T47D (cell line): ENCODE data around the gene EXOC4.

Source experiments
- DNase-seq, 2 experiments: peaks; one replicate each; pipeline versions ENCODE4 v3.0.0 to v3.0.0-alpha.2; 2011 to 2012; ENCODE audit warnings: low read depth in 1 of 2, low spot score in 1 of 2
- JUND ChIP-seq: IDR thresholded peaks from 2 replicates; pipeline ENCODE4 v1.6.1; 2012; ENCODE audit warnings: low read depth
- in situ Hi-C: cut with HindIII; loops from 2 replicates; pipeline ENCODE4 v1.10.0; 2016; ENCODE audit warnings: low sequenced_read_pairs, low pct_unique_long_range_greater_than_20kb

The EXOC4 gene

DNA sequence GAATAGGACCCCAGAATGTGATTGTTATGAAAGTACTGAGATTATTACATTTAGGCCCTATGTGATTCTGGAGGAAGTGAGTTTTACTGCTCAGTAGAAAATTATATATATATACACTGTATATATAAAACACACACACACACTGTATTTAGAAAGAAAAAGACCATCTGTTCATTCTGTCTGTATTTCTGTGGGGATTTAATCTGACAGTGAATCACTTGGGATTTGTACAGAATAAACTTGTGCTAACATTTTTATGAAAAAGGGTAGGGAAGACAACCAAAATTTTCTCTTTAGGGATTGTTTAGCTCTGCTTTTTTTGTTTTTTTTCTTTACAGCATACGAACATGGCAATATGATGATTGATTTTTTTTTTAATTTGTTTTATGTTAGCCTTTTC is 142.7 kb downstream of the EXOC4 start:
- TF ChIP-seq JUND = no peak
- no peak for DNase-seq
- in situ Hi-C loops = no loop called here

DNA sequence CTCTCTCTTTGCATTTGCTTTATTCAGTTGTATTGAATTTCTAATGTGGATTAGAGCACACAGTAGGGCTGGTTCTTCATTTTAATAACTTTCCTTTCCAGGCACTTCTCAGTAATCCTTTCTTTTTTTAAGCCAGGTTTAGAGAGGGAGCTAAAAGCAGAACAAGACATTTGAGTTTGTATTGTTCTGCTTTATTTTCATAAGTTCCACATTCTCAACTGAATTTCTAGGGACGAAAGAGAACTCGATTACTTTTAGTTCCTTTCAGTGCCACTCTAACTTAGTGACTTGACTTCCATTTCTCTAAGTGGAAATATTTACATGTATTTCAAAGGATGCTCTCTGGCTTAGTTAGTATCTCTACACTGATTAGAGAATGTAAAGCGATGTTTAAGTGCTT is 145.6 kb downstream of the EXOC4 start:
- no peak for DNase-seq
- no peak for TF ChIP-seq JUND
- in situ Hi-C loops = no loop called here

GRCh38 chr7:133401225-133401624 is 148.3 kb downstream of the EXOC4 start:
- no peak for DNase-seq
- in situ Hi-C loops = no loop called here
- TF ChIP-seq JUND = no peak

- no peak for DNase-seq
- TF ChIP-seq JUND = no peak
- in situ Hi-C loops = no loop called here
Observed at GRCh38 chr7:133408212-133408611, 155.3 kb downstream of the EXOC4 start.

- in situ Hi-C loops = no loop called here
- DNase-seq = no peak
- no peak for TF ChIP-seq JUND
Observed at GRCh38 chr7:133409421-133409820, 156.5 kb downstream of the EXOC4 start.

DNA sequence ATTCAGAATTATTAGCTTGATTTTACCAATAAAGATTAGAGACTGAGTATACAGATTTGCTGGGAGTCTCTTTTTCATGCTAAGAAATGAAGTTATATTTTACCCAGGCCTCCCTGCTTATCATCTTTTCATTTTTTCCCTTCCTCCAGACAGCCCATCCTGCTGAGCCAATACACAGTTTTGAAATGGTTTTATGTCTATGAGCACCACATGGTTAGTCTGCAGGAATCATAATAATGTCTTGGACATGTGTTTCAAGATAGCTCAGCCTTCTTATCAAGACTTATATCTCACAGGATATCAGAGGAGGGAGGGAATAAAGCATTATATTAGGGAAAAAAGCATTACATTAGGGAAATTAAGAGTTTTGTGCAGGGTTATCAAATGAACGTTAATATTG is 157.1 kb downstream of the EXOC4 start:
- in situ Hi-C loops = no loop called here
- TF ChIP-seq JUND = no peak
- no peak for DNase-seq

- in situ Hi-C loops = no loop called here
- TF ChIP-seq JUND = no peak
Observed at GRCh38 chr7:133411395-133411794, 158.5 kb downstream of the EXOC4 start.

DNA sequence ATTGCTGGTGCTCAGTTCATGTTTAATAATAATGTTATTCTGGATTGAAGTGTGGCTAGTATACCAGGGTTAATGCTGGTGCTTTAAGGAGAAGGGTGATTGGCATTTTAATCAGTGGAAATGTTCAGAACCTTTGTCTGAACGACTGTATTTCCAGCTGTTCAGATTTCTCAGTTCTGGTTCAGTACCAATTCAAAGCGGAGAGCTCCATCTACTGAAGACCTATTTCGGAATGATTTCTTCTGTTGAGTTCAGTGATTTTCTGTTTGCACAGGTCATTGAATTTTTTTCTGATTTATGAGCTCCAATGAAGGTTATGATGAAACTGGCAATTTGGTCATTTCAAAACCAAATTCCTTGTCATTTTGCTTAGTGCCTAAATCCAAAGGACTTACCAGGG is 160.1 kb downstream of the EXOC4 start:
- no peak for TF ChIP-seq JUND
- DNase-seq = no peak
- in situ Hi-C loops = no loop called here

More at GRCh38 chr7:133411395-133411794, 158.5 kb downstream of the EXOC4 start:
- no peak for DNase-seq

- TF ChIP-seq JUND = no peak
- no peak for DNase-seq
- in situ Hi-C loops = no loop called here
Observed at GRCh38 chr7:133419041-133419440, 166.2 kb downstream of the EXOC4 start.

GRCh38 chr7:133423618-133424017 is 170.7 kb downstream of the EXOC4 start:
- no peak for TF ChIP-seq JUND
- no peak for DNase-seq
- in situ Hi-C loops = no loop called here

DNA sequence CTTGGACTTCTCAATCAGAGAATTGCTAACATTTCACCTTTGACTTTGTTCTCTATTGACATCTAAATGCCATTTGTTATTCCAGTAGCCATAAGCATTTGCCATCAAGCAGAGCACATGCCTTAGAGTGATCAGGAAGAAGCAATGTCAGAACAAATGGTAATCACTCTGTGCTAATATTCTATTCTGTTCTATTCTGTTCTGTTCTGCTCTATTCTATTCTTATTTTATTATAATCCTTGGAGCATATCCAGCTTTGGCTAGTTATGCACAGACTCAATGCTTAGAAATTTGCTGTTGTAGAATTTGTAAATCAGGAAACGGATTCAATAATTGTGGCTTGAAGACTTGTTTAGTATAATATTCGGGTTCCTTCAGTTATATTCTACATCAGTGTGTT is 175.4 kb downstream of the EXOC4 start:
- no peak for TF ChIP-seq JUND
- in situ Hi-C loops = no loop called here
- no peak for DNase-seq

DNA sequence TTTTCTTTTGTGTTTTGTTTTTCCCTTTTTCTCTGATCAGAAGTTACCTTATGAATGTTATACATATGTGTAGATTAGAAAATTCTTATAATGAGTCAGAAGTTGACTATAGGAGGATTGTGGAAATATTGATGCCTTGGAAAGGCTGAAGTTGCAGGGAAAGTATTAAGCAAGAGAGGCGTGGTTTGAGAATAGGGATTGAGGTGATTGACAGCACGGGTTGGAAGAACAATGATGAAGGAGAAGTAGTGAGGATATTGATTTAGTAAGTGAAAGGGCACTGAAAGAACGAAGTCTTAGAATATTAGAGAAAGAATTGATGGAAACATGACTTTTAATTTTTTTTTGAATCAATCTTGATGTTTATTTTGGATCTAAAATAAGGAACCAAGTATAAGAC is 176.0 kb downstream of the EXOC4 start:
- no peak for DNase-seq
- TF ChIP-seq JUND = no peak
- in situ Hi-C loops = no loop called here

GRCh38 chr7:133429371-133429770 is 176.5 kb downstream of the EXOC4 start:
- no peak for TF ChIP-seq JUND
- DNase-seq = no peak
- in situ Hi-C loops = no loop called here

- in situ Hi-C loops = no loop called here
- no peak for TF ChIP-seq JUND
- no peak for DNase-seq
Observed at GRCh38 chr7:133431134-133431724, 178.4 kb downstream of the EXOC4 start.
